Neural crest cell (in vitro differentiated cells): Measurements from ENCODE around the gene ITPRIPL1. TPM values are rescaled to one million over a fixed set of nuclear protein-coding genes. Genes with fewer than 3 reads are reported as not detected.

Source experiments
- DNase-seq: peaks from one replicate; pipeline ENCODE4 v3.0.0; 2021; ENCODE audit warnings: low read depth, mixed read lengths, low spot score
- H3K27ac Mint-ChIP-seq: one replicate; pipeline ENCODE4 v1.8.0; 2021; ENCODE audit warnings: mild to moderate bottlenecking, mixed read lengths; ENCODE audit not compliant: unreplicated experiment
- H3K27me3 Mint-ChIP-seq: 2 replicates; pipeline ENCODE4 v1.8.0; 2021; ENCODE audit warnings: low read depth, mild to moderate bottlenecking, mixed read lengths
- H3K36me3 Mint-ChIP-seq: 2 replicates; pipeline ENCODE4 v1.8.0; 2021; ENCODE audit warnings: low read depth, mild to moderate bottlenecking, mixed read lengths
- H3K4me1 Mint-ChIP-seq: 2 replicates; pipeline ENCODE4 v1.8.0; 2021; ENCODE audit warnings: mixed read lengths
- H3K4me3 Mint-ChIP-seq: one replicate; pipeline ENCODE4 v1.8.0; 2021; ENCODE audit warnings: mild to moderate bottlenecking, mixed read lengths
- H3K9me3 Mint-ChIP-seq: 2 replicates; pipeline ENCODE4 v1.8.0; 2021; ENCODE audit warnings: mixed read lengths
- CTCF ChIP-seq: fragments of 200-600 bp; sonication (generic); conservative IDR thresholded peaks from 2 replicates; pipeline ENCODE4 v1.5.0; 2021; ENCODE audit warnings: antibody characterized with exemption, mild to moderate bottlenecking
- total RNA-seq: library from RNA; stranded (reverse); gene quantifications from 2 replicates; pipeline ENCODE4 v1.2.1, GENCODE V29; 2021

ITPRIPL1 gene
- total RNA-seq, 1 donor from 2014 or later = 24.2 TPM

GRCh38 chr2:96296925-96297324 lies 28.2 kb upstream of the ITPRIPL1 start:
- H3K9me3 Mint-ChIP-seq = no peaks in the 10 kb centered on the region
- no peak for TF ChIP-seq CTCF
- no peaks in the 10 kb centered on the region for H3K27me3 Mint-ChIP-seq
- no peaks in the 10 kb centered on the region for H3K4me1 Mint-ChIP-seq
- H3K36me3 Mint-ChIP-seq = peaks cover 33% of the 10 kb centered on the region
- H3K27ac Mint-ChIP-seq = no peak overlapping the region
- no peak overlapping the region for H3K4me3 Mint-ChIP-seq
- DNase-seq = no peak

GRCh38 chr2:96301865-96302264 lies 23.3 kb upstream of the ITPRIPL1 start:
- no peak for DNase-seq
- Mint-ChIP-seq H3K4me3 (peak overlapping the region; percentile 73), H3K27ac (no peak overlapping the region), H3K27me3 (no peaks in the 10 kb centered on the region), H3K9me3 (no peaks in the 10 kb centered on the region), H3K36me3 (peaks cover 32% of the 10 kb centered on the region), H3K4me1 (peaks cover 32% of the 10 kb centered on the region)
- no peak for TF ChIP-seq CTCF

GRCh38 chr2:96304606-96305005 lies 20.5 kb upstream of the ITPRIPL1 start:
- Mint-ChIP-seq H3K27ac (peak overlapping the region; percentile 100), H3K4me3 (peak overlapping the region; percentile 100), H3K27me3 (no peaks in the 10 kb centered on the region), H3K4me1 (peaks cover 32% of the 10 kb centered on the region), H3K9me3 (no peaks in the 10 kb centered on the region), H3K36me3 (peaks cover 23% of the 10 kb centered on the region)
- no peak for DNase-seq
- no peak for TF ChIP-seq CTCF

GRCh38 chr2:96305091-96305978 lies 19.8 kb upstream of the ITPRIPL1 start, which contains the start of gene SNRNP200:
TSS of gene SNRNP200 (minus strand) at chr2:96305546. CDS start at chr2:96305437, 109 bp downstream.
- TF ChIP-seq CTCF = no peak
- peak; percentile 83 for DNase-seq
- Mint-ChIP-seq H3K9me3 (no peaks in the 10 kb centered on the region), H3K4me3 (peak within 1 kb of the TSS; percentile 100), H3K4me1 (peaks cover 32% of the 10 kb centered on the region), H3K36me3 (peaks cover 23% of the 10 kb centered on the region), H3K27ac (peak within 1 kb of the TSS; percentile 100), H3K27me3 (no peaks in the 10 kb centered on the region)

- H3K9me3 Mint-ChIP-seq = no peaks in the 10 kb centered on the region
- no peak for TF ChIP-seq CTCF
- H3K4me3 Mint-ChIP-seq = peak overlapping the region; percentile 100
- no peak for DNase-seq
- H3K4me1 Mint-ChIP-seq = peaks cover 32% of the 10 kb centered on the region
- peak overlapping the region; percentile 100 for H3K27ac Mint-ChIP-seq
- H3K27me3 Mint-ChIP-seq = no peaks in the 10 kb centered on the region
- H3K36me3 Mint-ChIP-seq = peaks cover 23% of the 10 kb centered on the region
Measured at GRCh38 chr2:96305979-96306308, 19.2 kb upstream of the ITPRIPL1 start.
